ENCODE data around the gene WNK2. TPM values are rescaled to one million over a fixed set of nuclear protein-coding genes. Genes with fewer than 3 reads are reported as not detected.

The WNK2 gene
- total and polyA plus RNA-seq, 12 donors = 1.1 to 17.6 (median 8.4) TPM

DNA sequence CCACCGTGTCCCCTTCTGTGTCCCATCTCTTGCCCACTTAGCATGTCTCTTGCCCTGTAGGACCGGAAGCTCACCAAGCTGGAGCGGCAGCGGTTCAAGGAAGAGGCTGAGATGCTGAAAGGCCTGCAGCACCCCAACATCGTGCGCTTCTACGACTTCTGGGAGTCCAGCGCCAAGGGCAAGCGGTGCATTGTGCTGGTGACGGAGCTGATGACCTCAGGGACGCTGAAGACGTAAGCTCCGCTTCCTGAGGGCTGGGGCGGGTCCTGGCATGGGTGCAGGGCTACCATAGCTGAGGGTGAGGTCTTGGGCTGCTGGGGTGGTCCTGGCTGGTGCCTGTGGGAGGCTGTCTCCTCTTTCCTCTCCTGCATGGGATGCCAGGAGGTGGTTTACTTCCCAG lies 45.7 kb downstream of the WNK2 start:
- Histone ChIP-seq H3K4me1 (replicated peaks in 1 of 2) (no peaks in the 10 kb centered on the region), H3K4me3 (no peak overlapping the region), H3K27me3 (no peaks in the 10 kb centered on the region), H3K9me3 (replicated peaks in 1 of 3) (no peaks in the 10 kb centered on the region), H3K27ac (no peak overlapping the region), H3K36me3 (replicated peaks in 1 of 2) (no peaks in the 10 kb centered on the region)
- 93 to 96% (median 96%) methylated on average over 14 of the region's 14 CpGs for WGBS, 4 donors
- no peak for TF ChIP-seq POLR2A (IDR thresholded peaks at IDR 0.05)
- TF ChIP-seq, protein P1, sequence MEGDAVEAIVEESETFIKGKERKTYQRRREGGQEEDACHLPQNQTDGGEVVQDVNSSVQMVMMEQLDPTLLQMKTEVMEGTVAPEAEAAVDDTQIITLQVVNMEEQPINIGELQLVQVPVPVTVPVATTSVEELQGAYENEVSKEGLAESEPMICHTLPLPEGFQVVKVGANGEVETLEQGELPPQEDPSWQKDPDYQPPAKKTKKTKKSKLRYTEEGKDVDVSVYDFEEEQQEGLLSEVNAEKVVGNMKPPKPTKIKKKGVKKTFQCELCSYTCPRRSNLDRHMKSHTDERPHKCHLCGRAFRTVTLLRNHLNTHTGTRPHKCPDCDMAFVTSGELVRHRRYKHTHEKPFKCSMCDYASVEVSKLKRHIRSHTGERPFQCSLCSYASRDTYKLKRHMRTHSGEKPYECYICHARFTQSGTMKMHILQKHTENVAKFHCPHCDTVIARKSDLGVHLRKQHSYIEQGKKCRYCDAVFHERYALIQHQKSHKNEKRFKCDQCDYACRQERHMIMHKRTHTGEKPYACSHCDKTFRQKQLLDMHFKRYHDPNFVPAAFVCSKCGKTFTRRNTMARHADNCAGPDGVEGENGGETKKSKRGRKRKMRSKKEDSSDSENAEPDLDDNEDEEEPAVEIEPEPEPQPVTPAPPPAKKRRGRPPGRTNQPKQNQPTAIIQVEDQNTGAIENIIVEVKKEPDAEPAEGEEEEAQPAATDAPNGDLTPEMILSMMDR (IDR thresholded peaks at IDR 0.05) = no peak
- no peak for DNase-seq
- intact Hi-C loops (cut with DNase I) = no loop called here

DNA sequence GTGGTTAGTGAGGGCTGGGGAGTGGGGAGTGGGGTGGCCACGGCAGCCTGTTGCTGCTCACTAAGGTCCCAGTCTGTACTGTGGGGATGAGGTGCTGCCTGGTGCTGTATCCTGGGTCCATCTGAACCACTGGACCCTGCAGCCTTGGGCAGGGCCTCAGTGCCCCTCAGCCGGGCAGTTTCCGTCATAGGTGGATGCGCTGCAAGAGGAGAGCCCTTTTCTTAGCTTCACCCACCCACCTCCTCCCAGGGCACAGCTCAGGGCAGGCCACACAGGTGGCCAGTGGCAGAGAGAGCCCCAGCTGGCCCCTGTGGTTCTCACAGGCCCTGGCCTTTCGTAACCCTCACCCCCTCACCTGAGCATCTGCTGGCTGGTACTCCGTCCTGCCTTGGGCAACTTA lies 46.2 kb downstream of the WNK2 start:
- no peaks in the 10 kb centered on the region for H3K4me1 ChIP-seq (replicated peaks in 1 of 2)
- WGBS, 4 donors = 88 to 100% (median 97%) methylated on average over 1 to 6 of the region's 6 CpGs
- DNase-seq = no peak
- H3K9me3 ChIP-seq (replicated peaks in 1 of 3) = no peaks in the 10 kb centered on the region
- H3K27ac ChIP-seq = no peak overlapping the region
- no peaks in the 10 kb centered on the region for H3K36me3 ChIP-seq (replicated peaks in 1 of 2)
- H3K4me3 ChIP-seq = no peak overlapping the region
- no peaks in the 10 kb centered on the region for H3K27me3 ChIP-seq
- intact Hi-C loops (cut with DNase I) = no loop called here
- TF ChIP-seq POLR2A (IDR thresholded peaks at IDR 0.05) = no peak
- TF ChIP-seq, protein P1 (IDR thresholded peaks at IDR 0.05) = no peak

DNA sequence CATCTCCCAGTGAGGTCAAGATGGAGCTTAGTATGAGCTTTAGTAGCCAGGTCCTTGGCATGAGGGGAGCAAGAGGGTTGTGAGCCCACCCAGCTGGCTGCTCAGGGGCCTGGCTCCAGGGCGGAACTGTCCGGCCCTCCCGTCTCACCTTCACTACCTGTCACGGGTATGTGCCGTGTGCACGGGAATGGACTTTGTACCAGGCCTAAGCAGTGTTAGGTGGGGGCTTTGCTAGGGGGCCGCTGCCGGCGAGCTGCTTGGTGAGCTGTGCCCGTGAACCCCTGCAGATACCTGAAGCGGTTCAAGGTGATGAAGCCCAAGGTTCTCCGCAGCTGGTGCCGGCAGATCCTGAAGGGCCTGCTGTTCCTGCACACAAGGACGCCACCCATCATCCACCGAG lies 46.7 kb downstream of the WNK2 start:
- 87 to 93% (median 92%) methylated on average over 7 to 15 of the region's 15 CpGs for WGBS, 4 donors
- no peak for DNase-seq

DNA sequence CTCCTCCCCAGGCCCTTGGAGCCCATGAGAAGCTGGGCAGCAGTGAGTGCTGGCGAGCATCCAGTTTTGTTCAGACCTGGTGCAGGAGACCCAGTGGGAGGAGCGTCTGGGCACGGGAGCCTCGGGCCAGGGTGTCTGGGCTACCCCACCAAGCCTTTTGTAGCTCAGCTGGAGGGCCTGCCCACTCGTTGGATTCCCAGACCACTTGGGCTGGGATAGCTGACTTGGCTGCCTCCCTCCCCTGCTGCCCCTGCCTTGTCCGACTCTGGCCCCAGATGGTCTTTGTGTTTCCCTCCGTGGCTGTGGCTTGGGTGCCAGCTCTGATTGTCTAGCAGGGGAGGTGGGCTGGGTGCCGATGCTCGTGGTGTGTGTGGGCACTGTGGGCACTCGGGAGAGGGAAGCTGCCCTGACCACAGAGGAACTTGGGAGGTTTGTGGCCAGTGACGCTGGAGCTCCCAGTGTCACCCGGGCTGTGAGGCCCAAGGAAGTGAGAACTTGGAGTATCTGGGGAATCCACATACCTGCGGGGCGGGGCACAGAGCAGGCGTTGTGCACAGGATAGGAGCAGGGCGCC lies 47.3 kb downstream of the WNK2 start:
- Histone ChIP-seq H3K4me3 (no peak overlapping the region), H3K4me1 (replicated peaks in 1 of 2) (no peaks in the 10 kb centered on the region), H3K9me3 (replicated peaks in 1 of 3) (no peaks in the 10 kb centered on the region), H3K27me3 (no peaks in the 10 kb centered on the region), H3K36me3 (replicated peaks in 1 of 2) (no peaks in the 10 kb centered on the region), H3K27ac (no peak overlapping the region)
- DNase-seq = peak in 3 of 7 donors; percentile 26 to 63 (median 53)
- 75 to 82% (median 78%) methylated on average over 2 to 16 of the region's 16 CpGs for WGBS, 4 donors
- intact Hi-C loops (cut with DNase I) = no loop called here
- no peak for TF ChIP-seq POLR2A (IDR thresholded peaks at IDR 0.05)
- TF ChIP-seq, protein P1 (IDR thresholded peaks at IDR 0.05) = no peak

More for the DNA sequence above, 46.7 kb downstream of the WNK2 start:
- Histone ChIP-seq H3K4me3 (no peak overlapping the region), H3K4me1 (replicated peaks in 1 of 2) (no peaks in the 10 kb centered on the region), H3K9me3 (replicated peaks in 1 of 3) (no peaks in the 10 kb centered on the region), H3K36me3 (replicated peaks in 1 of 2) (no peaks in the 10 kb centered on the region), H3K27me3 (no peaks in the 10 kb centered on the region), H3K27ac (no peak overlapping the region)
- intact Hi-C loops (cut with DNase I) = no loop called here
- TF ChIP-seq, protein P1 (IDR thresholded peaks at IDR 0.05) = no peak
- no peak for TF ChIP-seq POLR2A (IDR thresholded peaks at IDR 0.05)

Data from adrenal gland (tissue), 12 donors.